Measurements from ENCODE around the gene WDR77.
A peak's percentile ranks its signal among the peaks of the same experiment; 100 is the strongest.

Gene WDR77

GRCh38 chr1:111442457-111442856 is 6.6 kb downstream of the WDR77 start:
- TF ChIP-seq CTCF (IDR thresholded peaks at IDR 0.05; ENCODE audit: low read length, missing control alignments): no peak
- DNase-seq (ENCODE audit: low read depth): no peak

GRCh38 chr1:111441573-111442192 is 7.4 kb downstream of the WDR77 start:
- H3K4me3 ChIP-seq (replicated peaks; ENCODE audit: low read depth, low read length): no peak overlapping the region
- DNase-seq (ENCODE audit: low read depth): peak; percentile 40
- TF ChIP-seq CTCF (IDR thresholded peaks at IDR 0.05; ENCODE audit: low read length, missing control alignments): peak; percentile 57

More at GRCh38 chr1:111442457-111442856, 6.6 kb downstream of the WDR77 start:
- no peak overlapping the region for H3K4me3 ChIP-seq (replicated peaks; ENCODE audit: low read depth, low read length)

- DNase-seq (ENCODE audit: low read depth): no peak
- no peak overlapping the region for H3K4me3 ChIP-seq (replicated peaks; ENCODE audit: low read depth, low read length)
- no peak for TF ChIP-seq CTCF (IDR thresholded peaks at IDR 0.05; ENCODE audit: low read length, missing control alignments)
These were observed 9.3 kb downstream of the WDR77 start for GRCh38 chr1:111439461-111440351.

GRCh38 chr1:111436726-111437125 is 12.3 kb downstream of the WDR77 start:
- no peak for TF ChIP-seq CTCF (IDR thresholded peaks at IDR 0.05; ENCODE audit: low read length, missing control alignments)
- DNase-seq (ENCODE audit: low read depth): no peak
- no peak overlapping the region for H3K4me3 ChIP-seq (replicated peaks; ENCODE audit: low read depth, low read length)

GRCh38 chr1:111424281-111424680 is 24.8 kb downstream of the WDR77 start:
- H3K4me3 ChIP-seq (replicated peaks; ENCODE audit: low read depth, low read length): no peak overlapping the region
- no peak for TF ChIP-seq CTCF (IDR thresholded peaks at IDR 0.05; ENCODE audit: low read length, missing control alignments)
- DNase-seq (ENCODE audit: low read depth): no peak

- no peak for DNase-seq (ENCODE audit: low read depth)
- no peak overlapping the region for H3K4me3 ChIP-seq (replicated peaks; ENCODE audit: low read depth, low read length)
- no peak for TF ChIP-seq CTCF (IDR thresholded peaks at IDR 0.05; ENCODE audit: low read length, missing control alignments)
These were observed 26.3 kb downstream of the WDR77 start for GRCh38 chr1:111422546-111423391.
